IMR-90 (cell line): ENCODE measurements around the gene IL6.

Source experiments
- BHLHE40 ChIP-seq: fragments of 150-350 bp; IDR thresholded peaks from 2 replicates; pipeline ENCODE4 v1.6.1; 2016; ENCODE audit warnings: mild to moderate bottlenecking, low read depth, low read length
- CEBPB ChIP-seq: IDR thresholded peaks from 2 replicates; pipeline ENCODE4 v1.6.1; 2012; ENCODE audit warnings: low read depth, low read length, improper control_type of control experiment
- MAFK ChIP-seq: IDR thresholded peaks from 2 replicates; pipeline ENCODE4 v1.6.1; 2012; ENCODE audit warnings: low read depth, low read length, improper control_type of control experiment
- POLR2A ChIP-seq: IDR thresholded peaks from 2 replicates; pipeline ENCODE4 v1.6.1; 2012; ENCODE audit warnings: mild to moderate bottlenecking, low read depth, low read length
- RCOR1 ChIP-seq: IDR thresholded peaks from 2 replicates; pipeline ENCODE4 v1.6.1; 2012; ENCODE audit warnings: mild to moderate bottlenecking, low read length, improper control_type of control experiment; ENCODE audit not compliant: insufficient replicate concordance
- SMC3 ChIP-seq: fragments of 150-350 bp; IDR thresholded peaks from 2 replicates; pipeline ENCODE4 v1.6.1; 2016; ENCODE audit warnings: low read depth, mild to moderate bottlenecking, antibody characterized with exemption, low read length, moderate library complexity
- TF ChIP-seq, protein P1 (sequence below): conservative IDR thresholded peaks from 2 replicates; pipeline ENCODE4 v1.5.1; 2012; ENCODE audit warnings: mild to moderate bottlenecking, low read depth, low read length, improper control_type of control experiment
- TF ChIP-seq, protein P2 (sequence below): fragments of 150-350 bp; IDR thresholded peaks from 2 replicates; pipeline ENCODE4 v1.6.1; 2017; ENCODE audit warnings: mild to moderate bottlenecking, antibody characterized with exemption, low read length, low read depth

DNA sequence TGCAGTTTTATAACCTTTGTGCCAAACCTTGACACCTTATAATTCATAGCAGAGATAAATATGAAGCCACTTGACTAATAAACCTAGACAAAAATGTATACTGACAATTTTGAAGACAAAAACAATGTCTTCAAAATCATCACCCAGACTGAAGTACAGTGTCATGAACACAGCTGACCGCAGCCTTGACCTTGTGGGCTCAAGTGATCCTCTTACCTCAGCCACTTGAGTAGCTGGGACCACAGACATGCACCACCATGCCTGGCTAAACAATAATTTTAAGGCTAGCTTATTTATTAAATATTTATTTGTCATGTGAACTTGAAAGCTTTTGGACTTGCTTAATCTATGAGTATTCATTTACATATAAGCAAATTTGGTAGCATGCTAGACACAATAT lies 24.3 kb downstream of the IL6 start:
- TF ChIP-seq BHLHE40 = no peak
- TF ChIP-seq, protein P1, sequence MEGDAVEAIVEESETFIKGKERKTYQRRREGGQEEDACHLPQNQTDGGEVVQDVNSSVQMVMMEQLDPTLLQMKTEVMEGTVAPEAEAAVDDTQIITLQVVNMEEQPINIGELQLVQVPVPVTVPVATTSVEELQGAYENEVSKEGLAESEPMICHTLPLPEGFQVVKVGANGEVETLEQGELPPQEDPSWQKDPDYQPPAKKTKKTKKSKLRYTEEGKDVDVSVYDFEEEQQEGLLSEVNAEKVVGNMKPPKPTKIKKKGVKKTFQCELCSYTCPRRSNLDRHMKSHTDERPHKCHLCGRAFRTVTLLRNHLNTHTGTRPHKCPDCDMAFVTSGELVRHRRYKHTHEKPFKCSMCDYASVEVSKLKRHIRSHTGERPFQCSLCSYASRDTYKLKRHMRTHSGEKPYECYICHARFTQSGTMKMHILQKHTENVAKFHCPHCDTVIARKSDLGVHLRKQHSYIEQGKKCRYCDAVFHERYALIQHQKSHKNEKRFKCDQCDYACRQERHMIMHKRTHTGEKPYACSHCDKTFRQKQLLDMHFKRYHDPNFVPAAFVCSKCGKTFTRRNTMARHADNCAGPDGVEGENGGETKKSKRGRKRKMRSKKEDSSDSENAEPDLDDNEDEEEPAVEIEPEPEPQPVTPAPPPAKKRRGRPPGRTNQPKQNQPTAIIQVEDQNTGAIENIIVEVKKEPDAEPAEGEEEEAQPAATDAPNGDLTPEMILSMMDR = no peak
- TF ChIP-seq POLR2A = no peak
- TF ChIP-seq SMC3 = no peak
- TF ChIP-seq, protein P2, sequence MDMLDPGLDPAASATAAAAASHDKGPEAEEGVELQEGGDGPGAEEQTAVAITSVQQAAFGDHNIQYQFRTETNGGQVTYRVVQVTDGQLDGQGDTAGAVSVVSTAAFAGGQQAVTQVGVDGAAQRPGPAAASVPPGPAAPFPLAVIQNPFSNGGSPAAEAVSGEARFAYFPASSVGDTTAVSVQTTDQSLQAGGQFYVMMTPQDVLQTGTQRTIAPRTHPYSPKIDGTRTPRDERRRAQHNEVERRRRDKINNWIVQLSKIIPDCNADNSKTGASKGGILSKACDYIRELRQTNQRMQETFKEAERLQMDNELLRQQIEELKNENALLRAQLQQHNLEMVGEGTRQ = no peak
- no peak for TF ChIP-seq CEBPB
- no peak for TF ChIP-seq RCOR1
- no peak for TF ChIP-seq MAFK
